ENCODE data around the gene FNBP1. TPM values are rescaled to one million over a fixed set of nuclear protein-coding genes. Genes with fewer than 3 reads are reported as not detected.

The FNBP1 gene
- total and polyA plus RNA-seq, 2 donors (not counting 1 experiment from before 2014, with no cell fraction given): 20.8 to 44.3 TPM

GRCh38 chr9:130003943-130004552, 38.9 kb downstream of the FNBP1 start:
- TF ChIP-seq EZH2 (IDR thresholded peaks at IDR 0.05; ENCODE audit: low read length, missing control alignments): no peak
- TF ChIP-seq CTCF (conservative IDR thresholded peaks at IDR 0.05 in 1 of 2, IDR thresholded peaks at IDR 0.05 in 1 of 2; ENCODE audit: low read depth in 1 of 2, low read length in 2 of 2): no peak
- DNase-seq (ENCODE audit: low read depth in 2 of 2): no peak
- Histone ChIP-seq H4K20me1 (ENCODE audit: control insufficient read depth, extremely low read depth, insufficient read depth, low read length) (no peaks in the 10 kb centered on the region), H3K36me3 (ENCODE audit: control insufficient read depth, insufficient read depth, low read length) (no peaks in the 10 kb centered on the region), H3K27ac (ENCODE audit: insufficient read depth, low read length) (no peak overlapping the region), H2AFZ (ENCODE audit: low read length) (no peak overlapping the region), H3K4me2 (ENCODE audit: extremely low read depth, insufficient read depth, low read length) (no peak overlapping the region), H3K4me3 (replicated peaks in 1 of 4; ENCODE audit: control extremely low read depth in 1 of 4, insufficient read depth in 1 of 4, low read depth in 3 of 4, low read length in 4 of 4) (no peak overlapping the region), H3K79me2 (ENCODE audit: control insufficient read depth, insufficient read depth, low read length) (no peaks in the 10 kb centered on the region), H3K9me3 (ENCODE audit: control insufficient read depth, insufficient read depth, low read depth, low read length) (no peaks in the 10 kb centered on the region), H3K4me1 (ENCODE audit: control insufficient read depth, extremely low read depth, insufficient read depth, low read length) (no peaks in the 10 kb centered on the region), H3K9ac (ENCODE audit: insufficient read depth, low read length) (no peak overlapping the region), H3K27me3 (ENCODE audit: control insufficient read depth, insufficient read depth, low read length) (no peaks in the 10 kb centered on the region)

GRCh38 chr9:130002320-130002719, 40.7 kb downstream of the FNBP1 start:
- no peaks in the 10 kb centered on the region for H4K20me1 ChIP-seq (ENCODE audit: control insufficient read depth, extremely low read depth, insufficient read depth, low read length)
- no peak overlapping the region for H3K27ac ChIP-seq (ENCODE audit: insufficient read depth, low read length)
- no peaks in the 10 kb centered on the region for H3K27me3 ChIP-seq (ENCODE audit: control insufficient read depth, insufficient read depth, low read length)
- TF ChIP-seq EZH2 (IDR thresholded peaks at IDR 0.05; ENCODE audit: low read length, missing control alignments): no peak
- TF ChIP-seq CTCF (conservative IDR thresholded peaks at IDR 0.05 in 1 of 2, IDR thresholded peaks at IDR 0.05 in 1 of 2; ENCODE audit: low read depth in 1 of 2, low read length in 2 of 2): no peak
- H3K4me2 ChIP-seq (ENCODE audit: extremely low read depth, insufficient read depth, low read length): no peak overlapping the region
- no peaks in the 10 kb centered on the region for H3K4me1 ChIP-seq (ENCODE audit: control insufficient read depth, extremely low read depth, insufficient read depth, low read length)
- H2AFZ ChIP-seq (ENCODE audit: low read length): no peak overlapping the region
- H3K9me3 ChIP-seq (ENCODE audit: control insufficient read depth, insufficient read depth, low read depth, low read length): no peaks in the 10 kb centered on the region
- H3K79me2 ChIP-seq (ENCODE audit: control insufficient read depth, insufficient read depth, low read length): peaks cover 3% of the 10 kb centered on the region
- DNase-seq (ENCODE audit: low read depth in 2 of 2): no peak
- no peak overlapping the region for H3K4me3 ChIP-seq (replicated peaks in 1 of 4; ENCODE audit: control extremely low read depth in 1 of 4, insufficient read depth in 1 of 4, low read depth in 3 of 4, low read length in 4 of 4)
- no peaks in the 10 kb centered on the region for H3K36me3 ChIP-seq (ENCODE audit: control insufficient read depth, insufficient read depth, low read length)
- no peak overlapping the region for H3K9ac ChIP-seq (ENCODE audit: insufficient read depth, low read length)

- Histone ChIP-seq H3K27me3 (ENCODE audit: control insufficient read depth, insufficient read depth, low read length) (no peaks in the 10 kb centered on the region), H2AFZ (ENCODE audit: low read length) (no peak overlapping the region), H3K9ac (ENCODE audit: insufficient read depth, low read length) (no peak overlapping the region)
Measured at GRCh38 chr9:130001190-130001589, 41.8 kb downstream of the FNBP1 start.

More at GRCh38 chr9:130001190-130001589, 41.8 kb downstream of the FNBP1 start:
- Histone ChIP-seq H3K36me3 (ENCODE audit: control insufficient read depth, insufficient read depth, low read length) (no peaks in the 10 kb centered on the region), H3K4me3 (replicated peaks in 1 of 4; ENCODE audit: control extremely low read depth in 1 of 4, insufficient read depth in 1 of 4, low read depth in 3 of 4, low read length in 4 of 4) (no peak overlapping the region), H3K79me2 (ENCODE audit: control insufficient read depth, insufficient read depth, low read length) (peaks cover 3% of the 10 kb centered on the region), H3K4me2 (ENCODE audit: extremely low read depth, insufficient read depth, low read length) (no peak overlapping the region), H3K27ac (ENCODE audit: insufficient read depth, low read length) (no peak overlapping the region), H3K9me3 (ENCODE audit: control insufficient read depth, insufficient read depth, low read depth, low read length) (no peaks in the 10 kb centered on the region), H3K4me1 (ENCODE audit: control insufficient read depth, extremely low read depth, insufficient read depth, low read length) (peaks cover 2% of the 10 kb centered on the region), H4K20me1 (ENCODE audit: control insufficient read depth, extremely low read depth, insufficient read depth, low read length) (no peaks in the 10 kb centered on the region)
- no peak for DNase-seq (ENCODE audit: low read depth in 2 of 2)
- no peak for TF ChIP-seq EZH2 (IDR thresholded peaks at IDR 0.05; ENCODE audit: low read length, missing control alignments)
- TF ChIP-seq CTCF (conservative IDR thresholded peaks at IDR 0.05 in 1 of 2, IDR thresholded peaks at IDR 0.05 in 1 of 2; ENCODE audit: low read depth in 1 of 2, low read length in 2 of 2): no peak

Data from fibroblast of lung (primary cell).